GM19023 (cell line): ENCODE results near the gene RPS27L.
"Not testable (repeated sequence)": the region's sequence is repeated elsewhere in the genome, so short reads cannot be mapped to it uniquely, and the experiment has no call there.

ENCODE experiments used
- ATAC-seq: cut with Tn5 transposase; IDR thresholded peaks from one replicate; pipeline ENCODE4 v1.9.1; 2021; ENCODE audit warnings: mild to moderate bottlenecking, moderate library complexity; ENCODE audit not compliant: unreplicated experiment

Gene RPS27L

GRCh38 chr15:63103416-63103815, 53.9 kb downstream of the RPS27L start:
- ATAC-seq = no peak

- ATAC-seq = not testable (repeated sequence)
Observed at GRCh38 chr15:63099581-63099980, 57.7 kb downstream of the RPS27L start.

- not testable (repeated sequence) for ATAC-seq
Observed at GRCh38 chr15:63098901-63099300, 58.4 kb downstream of the RPS27L start.
